Gastrocnemius medialis (tissue), 4 donors: Measurements from ENCODE around the gene CPZ. TPM values are rescaled to one million over a fixed set of nuclear protein-coding genes. Genes with fewer than 3 reads are reported as not detected.
"Not testable (repeated sequence)": the region's sequence is repeated elsewhere in the genome, so short reads cannot be mapped to it uniquely, and the experiment has no call there.

Experiments used
- ATAC-seq, 2 donors: fragments of 150-250 bp; one replicate each; pipeline ENCODE4 v1.9.1; 2016
- DNase-seq, 2 donors: peaks; one replicate each; pipeline ENCODE4 v3.0.0-alpha.2; 2019
- H3K27ac ChIP-seq, 4 donors: fragments of 200-600 bp; sonication (generic); 1 replicate in 1 of 4; 2 replicates in 3 of 4; pipeline ENCODE4 v1.5.1; 2016 to 2018; ENCODE audit warnings: mild to moderate bottlenecking in 2 of 4, moderate library complexity in 1 of 4
- H3K27me3 ChIP-seq, 3 donors: fragments of 200-600 bp; sonication (generic) in 2 of 3; 1 replicate in 1 of 3; 2 replicates in 2 of 3; pipeline versions ENCODE4 v1.5.1 to v1.6.0; 2016 to 2019; ENCODE audit warnings: mild to moderate bottlenecking in 1 of 3, moderate library complexity in 1 of 3
- H3K36me3 ChIP-seq, 2 donors: fragments of 200-600 bp; sonication (generic) in 1 of 2; one replicate each; pipeline ENCODE4 v1.5.1; 2017 to 2018
- H3K4me1 ChIP-seq, 2 donors: fragments of 200-600 bp; sonication (generic) in 1 of 2; one replicate each; pipeline ENCODE4 v1.5.1; 2016 to 2017; ENCODE audit warnings: mild to moderate bottlenecking in 2 of 2
- H3K4me3 ChIP-seq, 4 donors: fragments of 200-600 bp; sonication (generic) in 3 of 4; 1 replicate in 1 of 4; 2 replicates in 3 of 4; pipeline ENCODE4 v1.5.1; 2016 to 2019; ENCODE audit warnings: mild to moderate bottlenecking in 2 of 4
- H3K9me3 ChIP-seq, 3 donors: fragments of 200-600 bp; sonication (generic) in 2 of 3; 1 replicate in 1 of 3; 2 replicates in 2 of 3; pipeline ENCODE4 v1.5.1; 2016 to 2019
- POLR2A ChIP-seq, 2 donors: fragments of 450-650 bp; IDR thresholded peaks; one replicate each; pipeline ENCODE4 v1.6.1; 2017; ENCODE audit warnings: antibody characterized with exemption in 2 of 2, mild to moderate bottlenecking in 2 of 2, moderate library complexity in 2 of 2
- in situ Hi-C, 4 donors: fragments of 200-750 bp; cut with MboI; loops; one replicate each; pipeline versions ENCODE4 v1.15.0 to v1.8.0; 2017; ENCODE audit warnings: low sequenced_read_pairs in 4 of 4
- intact Hi-C: fragments of 100-400 bp; cut with DNase I; formaldehyde crosslinking; loops from one replicate; pipeline ENCODE4 v1.15.1; 2023; ENCODE audit warnings: low total_unique reads
- total RNA-seq, 4 donors: library from RNA; depleted of rRNA; stranded (reverse); fragments of >200 nt; gene quantifications; one replicate each; pipeline versions ENCODE4 v1.1.0 to v1.2.3, GENCODE V29; 2016
- TF ChIP-seq, protein P1 (sequence below), 5 experiments: fragments of 450-650 bp in 3 of 5; fragments of 200-600 bp in 2 of 5; sonication (generic) in 2 of 5; IDR thresholded peaks in 4 of 5; conservative IDR thresholded peaks in 1 of 5; 1 replicate in 4 of 5; 2 replicates in 1 of 5; pipeline ENCODE4 v1.5.1; 2016 to 2019; ENCODE audit warnings: antibody characterized with exemption in 5 of 5, mild to moderate bottlenecking in 3 of 5, moderate library complexity in 3 of 5

The CPZ gene
- total RNA-seq, 4 donors from 2014 or later, result not detected

DNA sequence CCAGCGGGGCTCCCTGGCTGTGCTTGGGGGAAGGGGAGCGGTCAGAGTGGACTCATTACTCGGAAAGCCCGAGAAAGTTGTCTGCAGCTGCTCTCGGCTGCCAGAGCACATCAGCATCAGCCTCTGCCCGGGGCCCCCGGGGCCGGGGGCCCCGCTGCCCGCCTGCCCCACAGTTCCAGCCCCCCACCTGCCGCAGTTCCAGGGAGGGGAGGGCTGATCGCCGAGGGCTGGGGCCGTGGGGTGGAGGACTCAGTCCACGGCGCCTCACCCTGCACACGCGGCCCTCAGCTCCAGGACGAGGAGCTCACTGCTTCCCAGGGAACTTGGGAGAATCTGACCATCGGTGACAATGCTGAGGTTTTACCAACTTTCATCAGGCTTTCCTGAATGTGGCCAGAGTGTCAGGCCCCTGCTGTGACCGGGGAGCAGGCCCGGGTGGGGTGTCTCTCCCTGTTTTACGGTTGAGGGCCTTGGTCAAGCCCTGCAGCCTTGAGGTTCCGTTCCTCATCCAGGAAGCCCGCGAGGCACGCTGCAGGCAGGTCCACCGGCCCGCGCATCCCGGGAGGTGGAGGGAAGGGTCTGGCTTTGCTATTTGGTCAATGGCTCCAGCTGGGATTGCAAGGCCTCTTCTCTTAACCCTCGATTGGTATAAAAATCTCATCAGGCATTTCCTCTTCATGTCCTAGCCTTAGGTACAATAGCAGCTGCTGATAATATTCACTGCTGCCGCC is 57.2 kb downstream of the CPZ start:
- Histone ChIP-seq H3K36me3 (no peaks in the 10 kb centered on the region), H3K27me3 (peaks cover 0 to 5% (median 0%) of the 10 kb centered on the region in 3 donors), H3K27ac (no peak overlapping the region), H3K9me3 (no peaks in the 10 kb centered on the region), H3K4me1 (no peaks in the 10 kb centered on the region), H3K4me3 (no peak overlapping the region)
- intact Hi-C loops, result no loop called here
- ATAC-seq (no peak), DNase-seq (no peak)
- in situ Hi-C loops, result no loop called here
- TF ChIP-seq, protein P1, sequence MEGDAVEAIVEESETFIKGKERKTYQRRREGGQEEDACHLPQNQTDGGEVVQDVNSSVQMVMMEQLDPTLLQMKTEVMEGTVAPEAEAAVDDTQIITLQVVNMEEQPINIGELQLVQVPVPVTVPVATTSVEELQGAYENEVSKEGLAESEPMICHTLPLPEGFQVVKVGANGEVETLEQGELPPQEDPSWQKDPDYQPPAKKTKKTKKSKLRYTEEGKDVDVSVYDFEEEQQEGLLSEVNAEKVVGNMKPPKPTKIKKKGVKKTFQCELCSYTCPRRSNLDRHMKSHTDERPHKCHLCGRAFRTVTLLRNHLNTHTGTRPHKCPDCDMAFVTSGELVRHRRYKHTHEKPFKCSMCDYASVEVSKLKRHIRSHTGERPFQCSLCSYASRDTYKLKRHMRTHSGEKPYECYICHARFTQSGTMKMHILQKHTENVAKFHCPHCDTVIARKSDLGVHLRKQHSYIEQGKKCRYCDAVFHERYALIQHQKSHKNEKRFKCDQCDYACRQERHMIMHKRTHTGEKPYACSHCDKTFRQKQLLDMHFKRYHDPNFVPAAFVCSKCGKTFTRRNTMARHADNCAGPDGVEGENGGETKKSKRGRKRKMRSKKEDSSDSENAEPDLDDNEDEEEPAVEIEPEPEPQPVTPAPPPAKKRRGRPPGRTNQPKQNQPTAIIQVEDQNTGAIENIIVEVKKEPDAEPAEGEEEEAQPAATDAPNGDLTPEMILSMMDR (IDR thresholded peaks at IDR 0.05 in 4 of 5, conservative IDR thresholded peaks at IDR 0.05 in 1 of 5), result no peak
- no peak for TF ChIP-seq POLR2A (IDR thresholded peaks at IDR 0.05)

DNA sequence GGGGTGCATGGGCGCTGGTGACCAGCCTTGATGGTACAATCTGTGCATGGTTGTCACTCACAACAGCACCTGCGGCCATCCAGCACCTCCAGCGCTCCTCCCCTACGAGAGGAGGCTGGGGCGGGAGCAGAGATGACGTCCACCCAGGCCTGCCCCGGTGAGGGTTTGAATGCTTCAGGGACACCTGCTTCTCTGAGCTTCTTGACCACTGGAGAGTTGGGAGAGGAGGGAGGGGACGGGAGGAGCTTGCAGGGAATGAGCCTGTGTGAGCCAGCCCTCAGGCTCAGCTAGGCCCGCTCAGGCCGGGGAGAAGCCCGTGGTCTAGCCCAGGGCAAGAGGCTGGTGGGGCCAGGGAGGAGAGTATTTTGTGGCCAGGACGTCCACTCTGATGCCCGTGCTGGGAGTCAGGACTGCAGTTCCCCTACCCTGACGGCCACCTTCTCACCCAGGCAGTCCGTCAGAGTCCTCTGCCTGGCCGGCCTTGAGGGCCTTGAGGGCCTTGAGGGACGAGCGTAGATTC is 59.2 kb downstream of the CPZ start:
- no peak for ATAC-seq

DNA sequence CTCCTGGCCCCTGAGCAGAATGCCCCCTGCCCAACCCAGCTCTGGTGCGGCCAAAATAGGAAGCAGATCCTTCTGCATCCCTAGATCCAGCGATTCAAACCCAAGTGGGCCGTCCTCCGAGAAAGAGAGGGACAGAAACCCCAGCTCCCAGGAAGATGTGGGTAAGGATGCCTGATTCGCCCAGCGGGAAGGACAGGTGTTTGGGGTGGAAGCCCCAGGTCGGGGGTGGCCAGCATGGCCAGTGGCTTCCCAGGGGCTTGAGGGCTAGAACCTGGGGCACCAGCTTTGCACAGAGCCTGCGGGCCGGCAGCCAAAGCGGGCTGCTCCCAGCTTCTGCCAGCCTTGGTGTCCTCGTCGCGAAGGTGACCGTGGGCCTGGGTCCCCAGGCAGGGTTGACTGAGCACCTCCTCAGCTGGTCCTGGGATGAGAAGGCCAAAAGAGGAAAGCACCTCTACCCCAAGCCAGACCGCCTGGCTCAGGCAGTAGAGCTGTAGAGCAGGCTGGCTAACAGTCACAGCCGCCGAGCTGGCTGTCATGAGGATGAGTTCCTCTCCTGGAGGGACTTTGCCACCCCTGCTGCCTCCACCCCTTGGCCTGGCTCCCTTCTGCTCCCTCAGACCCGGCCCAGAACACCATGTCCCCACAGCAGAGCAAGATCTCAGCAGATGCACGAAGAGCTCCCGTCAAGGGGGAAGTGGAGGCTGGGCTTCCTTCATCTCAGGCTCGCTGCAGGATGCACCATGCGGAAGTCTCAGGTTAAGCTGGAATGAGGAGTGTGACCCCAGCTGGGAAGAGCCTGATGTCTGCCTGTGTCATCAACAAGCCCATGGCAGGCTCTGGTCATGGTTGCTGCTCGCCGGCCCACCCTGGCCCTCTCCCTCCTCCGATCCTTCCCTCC is 59.9 kb downstream of the CPZ start:
- ATAC-seq (no peak), DNase-seq (no peak)
- TF ChIP-seq, protein P1 (IDR thresholded peaks at IDR 0.05 in 4 of 5, conservative IDR thresholded peaks at IDR 0.05 in 1 of 5), result no peak
- no peak for TF ChIP-seq POLR2A (IDR thresholded peaks at IDR 0.05)
- no peaks in the 10 kb centered on the region for H3K4me1 ChIP-seq
- intact Hi-C loops, result no loop called here
- H3K27ac ChIP-seq, result no peak overlapping the region
- no peaks in the 10 kb centered on the region for H3K9me3 ChIP-seq
- in situ Hi-C loops, result no loop called here
- no peaks in the 10 kb centered on the region for H3K36me3 ChIP-seq
- no peak overlapping the region for H3K4me3 ChIP-seq
- H3K27me3 ChIP-seq, result peaks cover 0 to 5% (median 0%) of the 10 kb centered on the region in 3 donors

More for the DNA sequence above, 59.2 kb downstream of the CPZ start:
- Histone ChIP-seq H3K36me3 (no peaks in the 10 kb centered on the region), H3K27me3 (peaks cover 0 to 5% (median 0%) of the 10 kb centered on the region in 3 donors), H3K4me1 (no peaks in the 10 kb centered on the region), H3K4me3 (no peak overlapping the region), H3K9me3 (no peaks in the 10 kb centered on the region), H3K27ac (no peak overlapping the region)
- no peak for TF ChIP-seq POLR2A (IDR thresholded peaks at IDR 0.05)
- TF ChIP-seq, protein P1 (IDR thresholded peaks at IDR 0.05 in 4 of 5, conservative IDR thresholded peaks at IDR 0.05 in 1 of 5), result no peak
- DNase-seq, result no peak
- in situ Hi-C loops (no loop called here), intact Hi-C loops (no loop called here)

DNA sequence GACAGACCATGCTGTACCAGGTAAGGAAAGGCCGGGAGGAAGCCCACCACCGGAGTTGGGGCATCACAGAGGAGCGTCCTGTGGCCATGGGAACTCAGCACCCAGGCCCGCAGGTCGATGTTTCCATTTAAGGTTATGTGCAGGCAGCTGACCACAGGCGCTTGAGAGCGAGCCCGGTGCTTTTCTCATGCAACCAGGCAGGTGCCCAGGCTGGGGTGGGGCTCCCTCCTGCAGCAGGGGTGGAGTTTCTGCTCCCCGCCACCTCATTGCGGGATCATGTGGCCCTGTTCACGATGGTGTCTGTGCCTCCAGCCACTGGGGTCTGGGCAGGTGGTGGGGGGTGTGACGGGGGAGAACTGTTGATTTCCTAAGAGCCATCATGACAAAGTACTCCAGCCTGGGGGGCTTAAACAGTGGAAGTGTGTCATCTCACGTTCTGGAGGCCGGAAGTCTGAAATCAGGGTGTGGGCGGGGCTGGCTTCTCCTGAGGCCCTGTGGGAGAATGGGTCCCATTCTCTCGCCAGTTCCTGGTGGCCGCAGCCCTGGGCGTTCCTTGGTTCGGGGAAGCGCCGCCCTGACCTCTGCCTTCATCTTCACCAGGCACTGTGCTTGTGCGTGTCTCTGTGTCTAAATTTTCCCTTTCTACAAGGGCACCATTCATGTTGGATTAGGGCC is 60.9 kb downstream of the CPZ start:
- peaks cover 0 to 5% (median 0%) of the 10 kb centered on the region in 3 donors for H3K27me3 ChIP-seq
- DNase-seq (no peak), ATAC-seq (no peak)
- no peaks in the 10 kb centered on the region for H3K9me3 ChIP-seq
- H3K4me1 ChIP-seq, result no peaks in the 10 kb centered on the region
- in situ Hi-C loops, result no loop called here
- intact Hi-C loops, result no loop called here
- H3K36me3 ChIP-seq, result no peaks in the 10 kb centered on the region
- no peak for TF ChIP-seq POLR2A (IDR thresholded peaks at IDR 0.05)
- TF ChIP-seq, protein P1 (IDR thresholded peaks at IDR 0.05 in 4 of 5, conservative IDR thresholded peaks at IDR 0.05 in 1 of 5), result no peak
- H3K4me3 ChIP-seq, result no peak overlapping the region
- no peak overlapping the region for H3K27ac ChIP-seq

DNA sequence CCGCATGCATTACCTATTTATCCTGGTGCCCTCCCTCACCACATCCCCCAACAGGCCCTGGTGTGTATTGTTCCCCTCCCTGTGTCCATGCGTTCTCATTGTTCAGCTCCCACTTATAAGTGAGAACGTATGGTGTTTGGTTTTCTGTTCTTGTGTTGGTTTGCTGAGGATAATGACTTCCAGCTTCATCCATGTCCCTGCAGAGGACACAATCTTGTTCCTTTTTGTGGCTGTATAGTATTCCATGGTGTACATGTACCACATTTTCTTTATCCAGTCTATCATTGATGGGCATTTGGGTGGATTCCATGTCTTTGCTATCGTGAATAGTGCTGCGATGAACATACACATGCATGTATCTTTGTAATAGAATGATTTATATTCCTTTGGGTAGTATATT is 61.6 kb downstream of the CPZ start:
- H3K9me3 ChIP-seq, H3K27ac ChIP-seq, H3K4me3 ChIP-seq, DNase-seq, intact Hi-C loops, H3K27me3 ChIP-seq, ATAC-seq, H3K4me1 ChIP-seq, H3K36me3 ChIP-seq, in situ Hi-C loops: not testable (repeated sequence)
